ENCODE measurements around the gene BET1L.
"Not testable (repeated sequence)": the region's sequence is repeated elsewhere in the genome, so short reads cannot be mapped to it uniquely, and the experiment has no call there.

Gene BET1L

GRCh38 chr11:207208-207862, at the start of gene BET1L, which contains the start of gene RIC8A:
BET1L (minus strand) TSS chr11:207399; CDS start chr11:207321, 78 bp downstream.
RIC8A (plus strand) TSS chr11:207708; CDS start chr11:208855, 1,147 bp downstream.
- H3K9me3 Mint-ChIP-seq = no peaks in the 10 kb centered on the region
- DNase-seq (ENCODE audit: low spot score) = peak; percentile 98
- H3K4me3 Mint-ChIP-seq = peak within 1 kb of the TSS; percentile 93
- no peaks in the 10 kb centered on the region for H3K27me3 Mint-ChIP-seq (ENCODE audit: low read depth)
- H3K36me3 Mint-ChIP-seq (ENCODE audit: low read depth) = peaks cover 45% of the 10 kb centered on the region
- H3K4me1 Mint-ChIP-seq (ENCODE audit: low read depth) = peaks cover 28% of the 10 kb centered on the region
- H3K27ac Mint-ChIP-seq = peak within 1 kb of the TSS; percentile 99

- no peak overlapping the region for H3K4me3 Mint-ChIP-seq
- H3K27ac Mint-ChIP-seq = no peak overlapping the region
Observed at GRCh38 chr11:255816-256215, 48.6 kb upstream of the BET1L start.

GRCh38 chr11:255176-255575, 48.0 kb upstream of the BET1L start:
- Mint-ChIP-seq H3K9me3 (no peaks in the 10 kb centered on the region), H3K36me3 (ENCODE audit: low read depth) (peaks cover 31% of the 10 kb centered on the region), H3K4me3 (no peak overlapping the region), H3K27ac (no peak overlapping the region), H3K4me1 (ENCODE audit: low read depth) (peaks cover 10% of the 10 kb centered on the region), H3K27me3 (ENCODE audit: low read depth) (peaks cover 7% of the 10 kb centered on the region)
- DNase-seq (ENCODE audit: low spot score) = no peak

More at GRCh38 chr11:255816-256215, 48.6 kb upstream of the BET1L start:
- Mint-ChIP-seq H3K27me3 (ENCODE audit: low read depth) (peaks cover 7% of the 10 kb centered on the region), H3K4me1 (ENCODE audit: low read depth) (peaks cover 6% of the 10 kb centered on the region), H3K9me3 (no peaks in the 10 kb centered on the region), H3K36me3 (ENCODE audit: low read depth) (peaks cover 27% of the 10 kb centered on the region)
- no peak for DNase-seq (ENCODE audit: low spot score)

GRCh38 chr11:253886-254270, 46.7 kb upstream of the BET1L start:
- DNase-seq (ENCODE audit: low spot score) = no peak
- Mint-ChIP-seq H3K4me3 (no peak overlapping the region), H3K4me1 (ENCODE audit: low read depth) (peaks cover 10% of the 10 kb centered on the region), H3K27me3 (ENCODE audit: low read depth) (peaks cover 4% of the 10 kb centered on the region), H3K27ac (peak overlapping the region; percentile 39), H3K9me3 (no peaks in the 10 kb centered on the region), H3K36me3 (ENCODE audit: low read depth) (peaks cover 38% of the 10 kb centered on the region)

GRCh38 chr11:253160-253885, 46.1 kb upstream of the BET1L start:
- Mint-ChIP-seq H3K4me3 (no peak overlapping the region), H3K27ac (peak overlapping the region; percentile 15), H3K4me1 (ENCODE audit: low read depth) (peaks cover 10% of the 10 kb centered on the region), H3K9me3 (no peaks in the 10 kb centered on the region), H3K36me3 (ENCODE audit: low read depth) (peaks cover 43% of the 10 kb centered on the region), H3K27me3 (ENCODE audit: low read depth) (peaks cover 4% of the 10 kb centered on the region)
- no peak for DNase-seq (ENCODE audit: low spot score)

GRCh38 chr11:252666-253065, 45.5 kb upstream of the BET1L start:
- Mint-ChIP-seq H3K27me3 (ENCODE audit: low read depth) (no peaks in the 10 kb centered on the region), H3K36me3 (ENCODE audit: low read depth) (peaks cover 50% of the 10 kb centered on the region)

GRCh38 chr11:251550-251949, 44.4 kb upstream of the BET1L start:
- H3K9me3 Mint-ChIP-seq = no peaks in the 10 kb centered on the region
- no peak for DNase-seq (ENCODE audit: low spot score)
- H3K27me3 Mint-ChIP-seq (ENCODE audit: low read depth) = no peaks in the 10 kb centered on the region
- H3K4me3 Mint-ChIP-seq = no peak overlapping the region
- peaks cover 58% of the 10 kb centered on the region for H3K36me3 Mint-ChIP-seq (ENCODE audit: low read depth)
- H3K27ac Mint-ChIP-seq = no peak overlapping the region
- H3K4me1 Mint-ChIP-seq (ENCODE audit: low read depth) = peaks cover 10% of the 10 kb centered on the region

More at GRCh38 chr11:252666-253065, 45.5 kb upstream of the BET1L start:
- Mint-ChIP-seq H3K4me3 (no peak overlapping the region), H3K27ac (no peak overlapping the region), H3K9me3 (no peaks in the 10 kb centered on the region), H3K4me1 (ENCODE audit: low read depth) (peaks cover 10% of the 10 kb centered on the region)
- no peak for DNase-seq (ENCODE audit: low spot score)

GRCh38 chr11:250740-251299, 43.6 kb upstream of the BET1L start:
- DNase-seq (ENCODE audit: low spot score) = peak; percentile 62
- H3K4me3 Mint-ChIP-seq = no peak overlapping the region
- peaks cover 63% of the 10 kb centered on the region for H3K36me3 Mint-ChIP-seq (ENCODE audit: low read depth)
- peaks cover 10% of the 10 kb centered on the region for H3K4me1 Mint-ChIP-seq (ENCODE audit: low read depth)
- no peaks in the 10 kb centered on the region for H3K27me3 Mint-ChIP-seq (ENCODE audit: low read depth)
- no peaks in the 10 kb centered on the region for H3K9me3 Mint-ChIP-seq
- peak overlapping the region; percentile 33 for H3K27ac Mint-ChIP-seq

- Mint-ChIP-seq H3K27ac (no peak overlapping the region), H3K9me3 (no peaks in the 10 kb centered on the region), H3K4me3 (no peak overlapping the region), H3K36me3 (ENCODE audit: low read depth) (peaks cover 69% of the 10 kb centered on the region), H3K27me3 (ENCODE audit: low read depth) (no peaks in the 10 kb centered on the region), H3K4me1 (ENCODE audit: low read depth) (peaks cover 10% of the 10 kb centered on the region)
- no peak for DNase-seq (ENCODE audit: low spot score)
Observed at GRCh38 chr11:250274-250673, 43.1 kb upstream of the BET1L start.

- Mint-ChIP-seq H3K9me3 (no peaks in the 10 kb centered on the region), H3K4me1 (ENCODE audit: low read depth) (peaks cover 10% of the 10 kb centered on the region), H3K4me3 (no peak overlapping the region), H3K27me3 (ENCODE audit: low read depth) (no peaks in the 10 kb centered on the region), H3K36me3 (ENCODE audit: low read depth) (peaks cover 75% of the 10 kb centered on the region), H3K27ac (peak overlapping the region; percentile 6)
- no peak for DNase-seq (ENCODE audit: low spot score)
Observed at GRCh38 chr11:249062-249461, 41.9 kb upstream of the BET1L start.

GRCh38 chr11:244376-244775, 37.2 kb upstream of the BET1L start:
- no peaks in the 10 kb centered on the region for H3K9me3 Mint-ChIP-seq
- no peak overlapping the region for H3K4me3 Mint-ChIP-seq
- H3K4me1 Mint-ChIP-seq (ENCODE audit: low read depth) = peaks cover 24% of the 10 kb centered on the region
- no peak for DNase-seq (ENCODE audit: low spot score)
- H3K27ac Mint-ChIP-seq = no peak overlapping the region
- H3K27me3 Mint-ChIP-seq (ENCODE audit: low read depth) = no peaks in the 10 kb centered on the region
- H3K36me3 Mint-ChIP-seq (ENCODE audit: low read depth) = peaks cover 76% of the 10 kb centered on the region

GRCh38 chr11:241634-242033, 34.4 kb upstream of the BET1L start:
- Mint-ChIP-seq H3K27ac (peak overlapping the region; percentile 15), H3K4me3 (no peak overlapping the region), H3K27me3 (ENCODE audit: low read depth) (no peaks in the 10 kb centered on the region), H3K4me1 (ENCODE audit: low read depth) (peaks cover 35% of the 10 kb centered on the region), H3K36me3 (ENCODE audit: low read depth) (peaks cover 52% of the 10 kb centered on the region), H3K9me3 (no peaks in the 10 kb centered on the region)
- no peak for DNase-seq (ENCODE audit: low spot score)

GRCh38 chr11:240315-240714, 33.1 kb upstream of the BET1L start:
- H3K36me3 Mint-ChIP-seq (ENCODE audit: low read depth) = peaks cover 42% of the 10 kb centered on the region
- peaks cover 41% of the 10 kb centered on the region for H3K4me1 Mint-ChIP-seq (ENCODE audit: low read depth)
- no peaks in the 10 kb centered on the region for H3K27me3 Mint-ChIP-seq (ENCODE audit: low read depth)
- H3K27ac Mint-ChIP-seq = no peak overlapping the region
- H3K9me3 Mint-ChIP-seq = no peaks in the 10 kb centered on the region
- H3K4me3 Mint-ChIP-seq = no peak overlapping the region
- no peak for DNase-seq (ENCODE audit: low spot score)

GRCh38 chr11:238346-238745, 31.1 kb upstream of the BET1L start:
- DNase-seq (ENCODE audit: low spot score); H3K27me3 Mint-ChIP-seq (ENCODE audit: low read depth); H3K27ac Mint-ChIP-seq; H3K9me3 Mint-ChIP-seq: not testable (repeated sequence)
- Mint-ChIP-seq H3K4me3 (peak overlapping the region; percentile 98), H3K4me1 (ENCODE audit: low read depth) (peaks cover 44% of the 10 kb centered on the region), H3K36me3 (ENCODE audit: low read depth) (peaks cover 28% of the 10 kb centered on the region)
